Measurements from ENCODE around the gene OTULIN. TPM values are rescaled to one million over a fixed set of nuclear protein-coding genes. Genes with fewer than 3 reads are reported as not detected.

OTULIN gene
- total and polyA plus RNA-seq, 2 of the 13 experiments (the other 11 are each of a cell fraction or from before 2014, with no cell fraction given): 7.0 to 34.8 TPM

DNA sequence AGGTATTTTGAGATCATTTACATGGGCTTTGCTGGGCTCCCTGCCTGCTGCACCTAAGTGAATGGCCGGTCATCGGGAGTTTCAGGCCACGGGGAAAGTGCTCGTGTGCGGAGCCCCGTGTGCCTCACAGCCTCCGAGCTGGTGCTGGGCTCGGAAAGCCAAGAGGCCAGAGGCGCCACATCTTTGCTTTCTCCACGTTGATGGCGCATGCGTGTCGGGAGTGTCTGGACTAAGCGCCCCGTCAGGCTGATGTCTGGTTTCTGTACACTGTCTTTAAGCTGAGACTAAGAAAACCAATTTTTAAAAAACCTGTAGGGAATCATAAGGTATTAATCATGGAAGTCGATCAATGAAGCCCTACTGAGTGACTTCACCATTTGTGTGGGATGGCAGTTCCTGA, 69.1 kb downstream of the OTULIN start:
- Histone ChIP-seq H3K9ac (ENCODE audit: insufficient read depth, low read depth, low read length) (no peak overlapping the region), H3K27me3 (ENCODE audit: control insufficient read depth in 1 of 2, insufficient read depth in 2 of 2, low read length in 2 of 2) (no peaks in the 10 kb centered on the region), H3K27ac (ENCODE audit: extremely low read length, insufficient read depth, low read length) (no peak overlapping the region), H3K4me3 (replicated peaks in 1 of 3; ENCODE audit: insufficient read depth in 1 of 3, low read depth in 2 of 3, low read length in 3 of 3) (no peak overlapping the region), H3K79me2 (ENCODE audit: insufficient read depth, low read length) (no peaks in the 10 kb centered on the region), H2AFZ (ENCODE audit: low read length) (no peak overlapping the region), H3K4me1 (ENCODE audit: insufficient read depth, low read length) (peaks cover 14% of the 10 kb centered on the region), H4K20me1 (ENCODE audit: insufficient read depth, low read length) (no peaks in the 10 kb centered on the region), H3K36me3 (replicated peaks in 1 of 2; ENCODE audit: control insufficient read depth in 1 of 2, insufficient read depth in 2 of 2, low read length in 2 of 2) (peaks cover 0 to 25% of the 10 kb centered on the region in 2 experiments; a peak in 2 of 5 replicates), H3K9me3 (ENCODE audit: low read length) (no peaks in the 10 kb centered on the region), H3K4me2 (ENCODE audit: low read depth, low read length) (no peak overlapping the region)
- TF ChIP-seq ZNF766 (CRISPR knock-in tag; IDR thresholded peaks at IDR 0.05; ENCODE audit: borderline replicate concordance) (no peak), ZSCAN25 (CRISPR knock-in tag; IDR thresholded peaks at IDR 0.05) (no peak), ZNF782 (CRISPR knock-in tag; IDR thresholded peaks at IDR 0.05; ENCODE audit: borderline replicate concordance) (no peak), ZBTB26 (CRISPR knock-in tag; IDR thresholded peaks at IDR 0.05; ENCODE audit: borderline replicate concordance) (no peak), SOX5 (CRISPR knock-in tag; IDR thresholded peaks at IDR 0.05; ENCODE audit: borderline replicate concordance) (no peak), CENPX (CRISPR knock-in tag; IDR thresholded peaks at IDR 0.05) (no peak), MTF2 (CRISPR knock-in tag; IDR thresholded peaks at IDR 0.05; ENCODE audit: borderline replicate concordance) (no peak), HOXA7 (CRISPR knock-in tag; IDR thresholded peaks at IDR 0.05) (no peak), ZNF563 (CRISPR knock-in tag; IDR thresholded peaks at IDR 0.05) (no peak), ZFP36L1 (CRISPR knock-in tag; IDR thresholded peaks at IDR 0.05) (no peak), SNAI1 (CRISPR knock-in tag; IDR thresholded peaks at IDR 0.05; ENCODE audit: borderline replicate concordance) (no peak), CREB1 (IDR thresholded peaks at IDR 0.05) (no peak), CREB1 (CRISPR knock-in tag; IDR thresholded peaks at IDR 0.05) (no peak), ATF7-NPFF (CRISPR knock-in tag; IDR thresholded peaks at IDR 0.05; ENCODE audit: low read depth) (no peak)
- TF ChIP-seq, protein P1, sequence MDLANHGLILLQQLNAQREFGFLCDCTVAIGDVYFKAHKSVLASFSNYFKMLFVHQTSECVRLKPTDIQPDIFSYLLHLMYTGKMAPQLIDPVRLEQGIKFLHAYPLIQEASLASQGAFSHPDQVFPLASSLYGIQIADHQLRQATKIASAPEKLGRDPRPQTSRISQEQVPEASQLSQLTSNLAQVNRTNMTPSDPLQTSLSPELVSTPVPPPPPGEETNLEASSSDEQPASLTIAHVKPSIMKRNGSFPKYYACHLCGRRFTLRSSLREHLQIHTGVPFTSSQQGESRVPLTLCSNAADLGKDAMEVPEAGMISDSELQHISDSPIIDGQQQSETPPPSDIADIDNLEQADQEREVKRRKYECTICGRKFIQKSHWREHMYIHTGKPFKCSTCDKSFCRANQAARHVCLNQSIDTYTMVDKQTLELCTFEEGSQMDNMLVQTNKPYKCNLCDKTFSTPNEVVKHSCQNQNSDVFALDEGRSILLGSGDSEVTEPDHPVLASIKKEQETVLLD (CRISPR knock-in tag; IDR thresholded peaks at IDR 0.05; ENCODE audit: low read depth): no peak
- FAIRE-seq (no peak), DNase-seq (ENCODE audit: low spot score) (no peak), ATAC-seq (no peak)
- CTCF ChIA-PET (ENCODE audit: low intra/inter-chr PET ratio, low total read pairs): no interaction called here
- in situ Hi-C loops (cut with HindIII; ENCODE audit: extremely low pct_ligation_motif_present, low pct_unique_long_range_greater_than_20kb): no loop called here
- intact Hi-C loops (cut with micrococcal nuclease; ENCODE audit: unreplicated experiment): no loop called here
- BruUV-seq (replicated peaks): no TSS peak
- POLR2A ChIA-PET: no interaction called here
- 98% methylated on average over 16 of the region's 16 CpGs for WGBS (ENCODE audit: low lambda C conversion rate)

All from HepG2 (cell line).